Mesothelial cell of epicardium (in vitro differentiated cells): Measurements from ENCODE around the gene VWC2L. TPM values are rescaled to one million over a fixed set of nuclear protein-coding genes. Genes with fewer than 3 reads are reported as not detected.

Experiments
- DNase-seq, 2 experiments: peaks; one replicate each; pipeline ENCODE4 v3.0.0; 2021; ENCODE audit warnings: low spot score in 2 of 2; ENCODE audit not compliant: unreplicated experiment in 2 of 2
- H3K27ac Mint-ChIP-seq: 2 replicates; pipeline ENCODE4 v1.8.0; 2021; ENCODE audit warnings: mixed read lengths
- H3K27me3 Mint-ChIP-seq: 2 replicates; pipeline ENCODE4 v1.8.0; 2021; ENCODE audit warnings: low read depth, mixed read lengths
- H3K36me3 Mint-ChIP-seq: 2 replicates; pipeline ENCODE4 v1.8.0; 2021; ENCODE audit warnings: mixed read lengths
- H3K4me1 Mint-ChIP-seq: 2 replicates; pipeline ENCODE4 v1.8.0; 2021; ENCODE audit warnings: mixed read lengths
- H3K4me3 Mint-ChIP-seq: 2 replicates; pipeline ENCODE4 v1.8.0; 2021; ENCODE audit warnings: mild to moderate bottlenecking, moderate library complexity, mixed read lengths
- H3K9me3 Mint-ChIP-seq: 2 replicates; pipeline ENCODE4 v1.8.0; 2021; ENCODE audit warnings: mixed read lengths
- CTCF ChIP-seq: fragments of 200-600 bp; sonication (generic); IDR thresholded peaks from one replicate; pipeline ENCODE4 v1.5.0; 2021; ENCODE audit warnings: antibody characterized with exemption; ENCODE audit not compliant: unreplicated experiment
- total RNA-seq: library from RNA; stranded (reverse); gene quantifications from 3 replicates; pipeline ENCODE4 v1.2.1, GENCODE V29; 2021

VWC2L gene
- total RNA-seq, 1 donor from 2014 or later: not detected

- no peak for DNase-seq
- Mint-ChIP-seq H3K27ac (no peak overlapping the region), H3K27me3 (no peaks in the 10 kb centered on the region), H3K36me3 (no peaks in the 10 kb centered on the region), H3K9me3 (no peaks in the 10 kb centered on the region), H3K4me1 (peaks cover 25% of the 10 kb centered on the region), H3K4me3 (no peak overlapping the region)
- no peak for TF ChIP-seq CTCF
Observed at GRCh38 chr2:214436470-214436869, 25.6 kb downstream of the VWC2L start.

- no peak for DNase-seq
- TF ChIP-seq CTCF: no peak
- H3K36me3 Mint-ChIP-seq: no peaks in the 10 kb centered on the region
- H3K27me3 Mint-ChIP-seq: no peaks in the 10 kb centered on the region
- H3K4me3 Mint-ChIP-seq: no peak overlapping the region
- no peaks in the 10 kb centered on the region for H3K4me1 Mint-ChIP-seq
- H3K9me3 Mint-ChIP-seq: no peaks in the 10 kb centered on the region
- no peak overlapping the region for H3K27ac Mint-ChIP-seq
Observed at GRCh38 chr2:214450118-214450894, 39.5 kb downstream of the VWC2L start.

- Mint-ChIP-seq H3K4me1 (no peaks in the 10 kb centered on the region), H3K27me3 (no peaks in the 10 kb centered on the region), H3K36me3 (no peaks in the 10 kb centered on the region), H3K9me3 (no peaks in the 10 kb centered on the region), H3K4me3 (no peak overlapping the region), H3K27ac (no peak overlapping the region)
- DNase-seq: no peak
- no peak for TF ChIP-seq CTCF
Observed at GRCh38 chr2:214451516-214452275, 40.8 kb downstream of the VWC2L start.

- H3K27me3 Mint-ChIP-seq: no peaks in the 10 kb centered on the region
- peaks cover 9% of the 10 kb centered on the region for H3K9me3 Mint-ChIP-seq
- H3K36me3 Mint-ChIP-seq: no peaks in the 10 kb centered on the region
- DNase-seq: no peak
- no peak for TF ChIP-seq CTCF
- H3K4me1 Mint-ChIP-seq: no peaks in the 10 kb centered on the region
- H3K4me3 Mint-ChIP-seq: no peak overlapping the region
- H3K27ac Mint-ChIP-seq: no peak overlapping the region
Observed at GRCh38 chr2:214465363-214466146, 54.7 kb downstream of the VWC2L start.

- no peaks in the 10 kb centered on the region for H3K4me1 Mint-ChIP-seq
- TF ChIP-seq CTCF: no peak
- H3K27me3 Mint-ChIP-seq: no peaks in the 10 kb centered on the region
- H3K4me3 Mint-ChIP-seq: no peak overlapping the region
- no peaks in the 10 kb centered on the region for H3K9me3 Mint-ChIP-seq
- H3K36me3 Mint-ChIP-seq: no peaks in the 10 kb centered on the region
- DNase-seq: no peak
- no peak overlapping the region for H3K27ac Mint-ChIP-seq
Observed at GRCh38 chr2:214469728-214470127, 58.9 kb downstream of the VWC2L start.
